GM18498 (cell line): ENCODE measurements around the gene CRABP2.

Experiments used
- ATAC-seq: cut with Tn5 transposase; IDR thresholded peaks from one replicate; pipeline ENCODE4 v1.9.1; 2021; ENCODE audit warnings: mild to moderate bottlenecking, moderate library complexity; ENCODE audit not compliant: unreplicated experiment

The CRABP2 gene

DNA sequence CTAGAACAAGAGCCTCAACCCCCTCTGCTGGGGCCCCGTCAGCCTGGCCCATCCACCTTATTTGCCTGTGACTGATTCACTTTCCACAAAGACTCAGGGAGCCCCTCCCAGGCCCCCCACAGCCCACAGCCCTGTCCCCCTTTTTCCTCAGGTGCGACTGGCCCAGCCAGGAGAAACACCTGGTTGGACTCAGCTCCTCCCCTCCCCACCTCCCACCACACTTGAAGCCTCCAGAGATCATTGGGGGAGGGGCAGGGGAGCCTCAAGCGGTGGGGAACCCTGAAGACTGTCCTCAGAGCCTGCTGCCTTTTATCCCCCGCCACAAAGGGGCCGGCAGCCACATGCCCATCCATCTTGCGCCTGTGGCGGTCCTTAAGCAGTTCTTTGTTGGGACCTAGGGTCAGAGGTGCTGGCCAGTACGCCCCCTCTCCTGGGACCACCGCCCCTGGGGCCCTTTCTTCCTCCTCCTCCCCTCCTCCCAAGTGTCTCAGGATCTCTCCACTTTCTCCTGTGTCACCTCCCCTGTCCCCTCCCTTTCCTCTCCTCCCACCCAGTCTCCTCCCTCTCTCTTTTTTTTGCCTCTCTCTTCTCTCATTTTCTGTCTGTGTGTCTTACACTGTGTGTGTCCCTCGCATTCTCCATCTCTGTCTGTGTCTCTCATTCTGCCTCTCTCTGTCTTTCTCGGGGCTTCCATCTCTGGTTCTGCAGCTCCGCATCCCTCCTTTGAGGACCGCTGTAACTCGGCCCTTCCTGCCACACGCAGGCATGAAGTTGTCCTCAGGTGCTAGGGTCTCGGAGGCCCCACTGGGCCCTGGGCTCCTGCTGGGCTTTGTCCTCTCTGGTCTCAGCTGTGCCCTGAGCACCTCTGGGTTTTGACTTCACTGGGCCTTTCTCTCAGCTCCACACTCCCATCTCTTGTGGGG, 12.2 kb downstream of the CRABP2 start:
- no peak for ATAC-seq

DNA sequence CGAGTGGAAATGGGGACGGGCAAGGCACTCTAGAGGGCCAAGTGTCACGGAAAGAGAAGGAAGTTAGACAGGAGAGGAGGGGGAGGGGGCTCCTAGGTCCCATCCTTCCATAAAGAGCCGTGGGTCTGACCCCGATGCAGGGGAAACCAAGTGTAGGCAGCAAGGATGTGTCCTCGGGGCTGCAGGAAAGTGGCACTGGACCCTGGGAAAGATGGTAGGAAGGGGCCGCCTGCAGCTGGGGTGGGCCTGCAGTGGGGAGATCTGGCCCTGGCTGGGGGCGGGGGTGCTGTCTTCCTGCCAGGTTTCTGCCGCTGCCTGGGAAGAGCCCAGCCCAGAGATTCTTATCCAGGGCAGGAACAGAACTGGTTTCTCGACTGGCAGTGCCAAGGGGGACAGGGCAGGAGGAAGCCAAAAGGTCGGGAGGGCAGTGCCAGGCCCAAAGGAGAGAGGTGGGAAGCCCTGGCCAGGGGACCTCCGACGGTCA, 12.9 kb downstream of the CRABP2 start:
- no peak for ATAC-seq

DNA sequence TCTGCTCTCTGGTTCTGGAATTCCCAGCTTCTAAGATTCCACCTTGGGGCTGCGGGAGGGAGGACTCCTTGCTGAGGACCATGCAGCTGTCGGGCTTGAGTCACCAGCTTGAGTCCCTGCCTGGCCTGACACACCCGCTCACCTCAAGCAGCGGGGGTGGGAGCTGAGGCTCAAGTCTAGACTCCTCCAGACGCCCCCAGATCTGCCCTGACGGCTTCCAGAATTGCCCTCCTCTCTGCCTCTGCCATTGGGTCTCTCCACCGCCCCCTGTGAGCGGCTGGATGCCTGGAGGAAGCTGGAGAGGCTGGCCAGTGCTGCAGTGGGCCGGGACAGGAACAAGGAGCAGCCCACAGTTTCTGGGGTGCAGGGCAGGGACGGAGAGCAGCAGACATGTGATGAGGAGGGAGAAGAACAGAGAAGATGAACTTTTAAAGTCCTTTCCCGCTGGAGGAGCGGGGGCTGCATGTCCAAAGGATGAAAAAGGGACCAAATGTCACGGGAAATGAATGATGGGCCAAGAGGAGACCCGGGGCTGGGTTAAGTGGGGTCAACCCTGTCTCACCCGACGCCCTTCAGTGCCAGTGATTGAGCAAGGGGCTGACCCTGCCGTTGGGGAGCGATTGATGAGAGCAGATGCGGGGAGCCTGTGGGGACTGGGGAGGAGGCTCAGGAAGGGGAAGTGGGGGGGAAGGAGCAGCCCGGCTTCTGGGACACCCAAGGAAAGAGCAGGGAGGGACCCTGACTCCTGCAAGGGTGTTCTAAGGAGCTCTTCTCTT, 13.5 kb downstream of the CRABP2 start:
- no peak for ATAC-seq

DNA sequence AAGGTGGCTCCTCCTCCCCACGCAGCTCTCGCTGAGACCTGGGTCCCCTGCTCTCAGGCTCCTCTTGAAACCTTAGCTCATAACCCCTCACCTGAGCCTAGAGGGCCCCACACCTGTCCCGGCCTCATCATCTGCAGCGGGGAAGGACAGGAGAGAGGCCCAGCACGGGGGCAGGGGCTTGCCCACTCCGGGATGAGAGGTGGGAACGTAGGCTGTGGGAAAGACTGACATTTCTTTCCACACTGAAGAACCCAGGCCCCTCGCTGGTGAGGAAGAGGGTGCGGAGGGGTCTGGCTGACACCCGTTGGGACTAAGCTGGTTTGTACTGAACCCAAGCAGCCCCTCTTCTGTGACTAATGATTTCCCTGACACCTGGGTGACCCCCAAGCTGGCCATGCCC, 14.2 kb downstream of the CRABP2 start:
- no peak for ATAC-seq

DNA sequence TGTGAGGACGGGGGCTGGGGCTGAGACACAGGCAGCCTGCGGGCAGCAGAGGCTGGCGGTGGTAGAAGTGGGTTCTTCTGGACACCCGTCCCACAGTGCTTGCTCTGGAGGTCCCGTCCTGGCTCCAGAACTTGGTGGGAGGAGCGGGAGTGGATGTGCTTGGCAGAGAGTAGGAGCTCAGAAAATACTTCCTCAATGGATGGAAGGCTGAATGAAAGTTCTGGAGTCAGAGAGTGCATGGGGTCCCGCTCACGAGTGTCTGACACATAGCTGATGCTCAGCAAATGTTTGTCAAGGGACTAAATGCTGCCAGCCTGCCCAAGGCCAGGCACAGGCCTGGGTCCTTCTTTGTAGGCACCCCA, 14.7 kb downstream of the CRABP2 start:
- no peak for ATAC-seq

DNA sequence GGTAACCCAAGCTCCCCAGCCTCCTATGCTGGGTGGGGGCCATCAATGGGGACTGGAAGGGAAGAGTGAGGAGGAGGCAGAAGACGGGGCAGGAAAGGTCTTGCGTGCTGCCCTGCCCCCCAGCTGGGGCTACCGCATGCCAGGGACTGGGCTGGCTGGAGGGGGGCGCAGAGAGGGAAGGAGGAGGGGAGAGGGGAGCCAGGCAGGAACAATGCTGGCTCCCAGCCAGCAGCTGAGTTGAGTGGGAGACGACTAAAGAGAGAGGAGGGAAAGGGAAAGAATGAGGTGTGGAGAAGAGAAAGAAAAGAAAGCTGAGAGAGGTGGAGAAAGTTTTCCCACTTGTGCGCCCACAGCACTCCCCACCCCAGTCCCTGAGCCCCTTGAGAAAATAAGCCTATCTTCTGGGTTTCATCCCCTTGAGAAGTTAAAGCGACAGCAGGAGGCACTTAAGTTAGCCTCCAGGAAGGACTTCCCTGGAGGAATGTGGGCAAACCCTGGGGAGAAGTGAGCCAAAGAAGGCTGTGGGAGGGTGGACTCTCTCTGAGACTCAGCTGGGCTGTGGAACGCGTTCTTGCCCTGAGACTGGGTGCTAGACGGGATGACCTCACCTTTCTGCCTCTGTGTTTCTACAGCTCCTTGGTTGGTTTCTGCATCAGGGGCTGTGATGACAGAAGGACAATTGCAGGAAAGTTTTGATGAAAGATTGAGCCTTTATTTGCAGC, 15.3 kb downstream of the CRABP2 start:
- no peak for ATAC-seq

DNA sequence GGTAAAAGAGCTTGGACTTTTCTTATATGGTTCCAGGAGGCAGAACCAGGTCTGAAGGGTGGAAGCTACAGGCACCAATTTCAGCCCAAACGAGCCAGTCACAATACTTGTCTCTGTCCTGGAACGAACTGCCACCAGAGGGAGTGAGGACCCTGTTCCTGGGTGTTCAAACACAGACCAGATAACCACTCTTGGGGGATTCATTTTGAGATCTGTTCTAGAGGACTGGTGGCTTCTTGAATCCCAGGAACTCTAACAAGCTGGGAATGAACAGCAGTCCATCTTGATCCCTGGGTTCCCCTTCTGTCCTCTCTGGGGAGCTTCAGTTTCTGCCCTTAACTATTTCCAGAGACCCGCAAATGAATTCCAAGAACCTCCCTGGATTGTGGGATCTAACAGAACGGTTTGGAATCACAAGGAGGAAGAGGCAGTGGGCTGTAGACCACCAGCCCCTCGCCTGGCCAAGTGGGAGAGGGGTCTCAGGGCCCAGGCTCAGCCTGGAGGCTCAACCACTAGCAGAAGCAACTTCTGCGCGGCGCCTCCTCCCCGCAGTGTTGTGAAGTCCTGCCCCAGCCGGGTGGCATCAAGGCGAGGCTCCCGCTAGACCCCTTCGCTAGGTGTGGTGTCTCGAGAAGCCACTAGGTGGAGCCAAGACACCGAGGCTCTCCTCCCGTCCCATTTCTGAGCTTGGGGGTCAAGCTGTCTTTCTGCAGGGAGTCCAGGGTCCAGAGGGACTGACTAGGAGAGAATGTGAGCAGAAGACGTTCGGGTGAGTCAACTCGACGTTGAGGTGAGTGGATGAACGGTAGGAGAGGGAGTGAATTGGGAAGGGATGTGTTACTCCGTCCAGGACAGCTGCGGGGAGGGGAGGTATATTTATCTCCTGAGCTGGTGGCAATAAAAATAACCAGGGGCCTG, 16.1 kb downstream of the CRABP2 start:
- peak; percentile 78 for ATAC-seq

DNA sequence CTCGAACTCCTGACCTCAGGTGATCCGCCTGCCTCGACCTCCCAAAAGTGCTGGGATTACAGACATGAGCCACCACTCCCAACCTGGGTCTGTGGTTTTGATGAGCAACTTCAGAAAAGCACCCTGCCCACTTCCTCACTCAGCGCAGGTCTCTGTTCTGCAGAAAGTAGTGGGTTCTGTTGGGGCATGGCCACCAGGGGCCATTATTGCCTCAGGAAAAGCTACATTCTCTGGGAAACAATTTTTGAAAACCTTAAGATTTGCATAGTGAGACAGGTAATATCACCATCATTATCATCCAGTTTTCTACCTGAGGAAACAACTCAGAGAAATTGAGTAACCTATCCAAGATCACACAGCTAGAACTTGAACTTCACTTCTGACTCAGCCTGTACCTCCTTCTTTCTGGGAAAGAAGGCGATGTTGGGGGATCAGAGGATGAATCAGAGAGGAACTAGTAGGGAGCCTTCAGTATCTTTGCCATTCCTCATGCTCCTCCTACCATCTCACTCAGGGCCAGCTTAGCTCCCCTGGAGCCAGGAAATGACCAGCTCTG, 21.1 kb downstream of the CRABP2 start:
- no peak for ATAC-seq

DNA sequence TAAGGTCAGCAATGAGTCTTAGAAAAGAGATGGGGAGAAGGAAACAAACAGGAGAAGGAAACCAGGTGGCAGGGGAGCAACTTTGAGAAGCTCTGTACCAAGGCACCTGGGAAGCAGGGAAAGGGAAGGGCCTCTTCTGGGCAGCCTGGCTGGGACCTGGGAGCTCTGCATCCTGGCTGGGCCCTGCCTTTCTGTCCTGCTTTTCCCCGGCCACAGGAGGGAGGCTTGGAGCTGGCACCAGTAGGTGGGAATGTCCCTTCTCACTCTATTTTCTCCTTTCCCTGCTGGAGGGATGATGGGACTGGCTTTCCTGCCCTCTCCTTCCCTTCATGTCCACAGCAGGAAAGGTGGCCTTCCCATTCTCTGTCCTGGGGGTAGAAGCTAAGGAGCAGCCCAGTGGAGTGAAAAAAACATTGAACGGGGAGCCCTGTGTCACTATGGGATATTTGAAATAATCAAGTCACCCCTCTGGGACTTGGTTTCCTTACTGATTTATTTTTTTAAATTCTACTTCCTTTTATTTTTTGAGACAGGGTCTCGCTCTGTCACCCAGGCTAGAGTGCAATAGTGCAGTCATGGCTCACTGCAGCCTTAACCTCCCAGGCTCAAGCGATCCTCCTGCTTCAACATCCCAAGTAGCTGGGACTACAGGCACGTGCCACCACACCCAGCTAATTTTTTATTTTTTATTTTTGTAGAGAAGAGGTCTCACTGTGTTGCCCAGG, 23.1 kb downstream of the CRABP2 start:
- no peak for ATAC-seq

DNA sequence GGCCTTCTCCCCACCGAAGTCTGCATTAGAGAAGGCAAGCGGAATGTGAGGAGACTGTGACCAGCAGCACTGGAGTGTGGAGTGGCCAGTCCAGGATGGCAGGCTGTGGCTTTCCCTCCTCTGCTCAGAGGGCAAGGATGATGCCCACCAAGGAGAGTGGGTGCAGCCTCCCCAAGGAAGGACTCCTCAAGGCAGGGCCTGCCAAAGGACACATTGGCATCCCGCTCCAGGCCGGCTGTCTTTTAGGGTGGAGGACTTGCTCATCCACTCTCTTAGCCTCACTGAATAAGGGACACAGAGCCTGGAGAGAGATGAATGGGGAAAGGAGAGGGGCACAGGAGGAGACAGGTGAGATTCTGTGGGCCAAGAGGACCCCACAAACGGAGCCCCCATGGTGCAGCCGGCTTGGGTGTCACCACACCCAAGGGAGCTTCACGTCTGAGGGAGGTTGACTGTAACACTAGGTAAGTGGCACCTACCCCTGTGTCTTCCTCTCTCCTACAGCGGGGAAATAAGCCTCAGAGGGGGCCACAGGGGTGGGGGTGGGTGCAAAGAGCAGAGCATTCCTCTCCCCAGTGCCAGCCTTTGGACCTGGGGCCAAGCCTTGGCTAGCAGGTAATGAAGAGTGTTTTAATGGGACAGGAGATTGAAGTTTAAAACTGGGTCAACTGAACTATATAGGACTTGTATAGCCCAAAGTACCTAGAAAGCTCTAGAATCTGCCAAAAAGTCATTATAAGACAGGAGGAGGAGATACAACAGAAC, 24.0 kb downstream of the CRABP2 start:
- no peak for ATAC-seq

DNA sequence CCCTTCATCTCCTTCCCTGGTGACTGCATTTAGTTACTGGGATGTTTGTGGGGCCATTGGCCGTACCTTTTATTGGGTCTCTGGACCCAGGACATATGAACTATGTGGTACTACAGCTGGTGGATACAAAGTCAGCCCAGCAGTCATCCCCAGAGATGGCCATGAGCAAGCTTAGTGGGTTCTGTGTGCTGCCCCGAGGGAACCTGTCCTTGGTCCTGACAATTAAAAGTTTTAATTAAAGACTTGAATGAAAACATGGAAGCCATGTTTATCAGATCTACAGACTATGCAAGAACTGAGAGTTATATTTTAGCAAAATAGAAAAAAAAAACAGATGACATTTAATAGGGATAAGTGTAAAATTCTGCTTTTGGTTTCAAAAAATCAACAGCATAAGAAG, 25.3 kb downstream of the CRABP2 start:
- ATAC-seq = no peak

DNA sequence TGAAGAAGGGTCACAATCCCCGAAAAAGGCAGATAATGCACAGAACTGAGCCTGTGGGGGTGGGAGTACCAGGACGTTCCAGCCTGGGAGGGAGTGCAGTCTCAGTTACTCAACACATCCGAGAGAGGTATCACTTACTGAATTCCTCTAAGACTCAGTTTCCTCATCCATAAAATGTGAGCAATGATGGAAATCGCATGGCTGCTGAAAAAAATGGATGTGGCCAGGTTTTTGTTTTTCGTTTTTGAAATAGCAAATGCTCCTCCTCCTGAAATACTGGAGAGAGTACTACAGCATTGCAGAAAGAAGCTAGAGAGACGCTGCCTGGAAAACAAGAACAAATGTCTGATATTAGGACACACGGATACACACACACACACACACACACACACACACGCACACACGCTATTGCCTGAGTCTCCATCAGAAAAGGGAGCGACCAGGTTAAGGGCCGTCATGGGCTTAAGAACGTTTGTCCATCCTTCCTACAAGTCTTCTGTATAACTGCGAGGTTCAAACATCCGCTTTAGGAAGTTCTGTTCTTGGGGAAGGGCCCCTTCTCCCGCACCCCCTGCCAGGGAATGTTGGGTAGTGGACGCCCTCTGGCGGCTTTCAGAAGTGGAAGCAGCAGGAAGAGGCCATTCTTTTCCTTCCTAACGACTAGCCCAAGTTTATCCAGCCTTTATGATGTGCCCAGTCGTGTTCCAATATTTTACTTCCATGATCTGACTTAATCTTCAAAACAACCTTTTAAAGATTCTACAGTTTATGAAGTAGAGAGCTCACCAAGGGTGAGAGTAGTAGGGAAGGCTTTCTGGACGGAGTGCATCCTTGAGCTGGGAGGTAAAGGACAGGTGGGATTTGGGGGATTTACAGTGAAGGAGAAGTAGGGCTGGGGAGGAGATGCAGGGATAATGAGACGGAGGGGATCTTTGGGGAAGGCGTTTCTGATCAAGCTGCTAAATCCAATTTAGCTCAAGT, 27.5 kb downstream of the CRABP2 start:
- ATAC-seq = no peak

DNA sequence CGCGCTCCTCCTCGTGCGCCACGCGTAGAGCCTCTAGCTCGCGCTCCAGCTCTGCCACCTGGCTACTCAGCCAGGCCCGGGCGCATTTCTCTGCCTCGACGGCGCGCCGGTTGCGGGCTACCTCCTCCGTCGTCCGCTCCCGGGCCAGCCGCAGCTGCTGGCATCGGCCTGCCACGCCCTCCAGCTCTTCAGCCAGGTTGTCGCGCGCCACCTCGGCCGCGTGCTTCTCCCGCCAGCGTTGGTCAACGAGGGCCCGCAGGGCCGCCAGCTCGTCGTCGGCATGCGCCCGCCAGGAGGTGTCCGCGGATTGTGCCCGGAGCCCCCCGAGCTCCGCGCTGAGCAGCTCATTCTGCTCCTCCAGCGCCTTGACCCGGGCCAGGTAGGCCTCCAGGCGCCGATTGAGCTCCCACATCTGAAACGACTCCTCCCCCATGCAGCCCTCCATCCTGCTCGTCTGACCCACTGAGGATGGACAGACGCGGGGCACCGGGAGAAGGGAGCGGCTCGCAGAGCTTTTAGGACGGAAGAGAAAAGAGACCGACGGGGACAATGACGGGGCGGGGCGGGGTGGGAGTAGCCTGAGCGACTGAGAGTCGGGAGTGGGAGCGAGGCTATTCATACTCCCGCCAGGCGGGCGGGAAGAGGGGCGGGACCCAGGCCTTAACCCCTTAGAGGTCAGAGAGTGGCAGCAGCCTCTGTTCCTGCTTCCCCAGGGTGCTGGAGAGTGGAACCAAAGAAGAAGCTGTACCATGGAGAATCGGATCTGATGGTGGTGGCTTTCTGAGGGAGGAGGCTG, 28.4 kb downstream of the CRABP2 start, which contains the start of gene NES:
Gene NES (minus strand): TSS at position 588 of the 796 bp plus-strand sequence. CDS start 143 bp downstream, at position 445.
- ATAC-seq = no peak

DNA sequence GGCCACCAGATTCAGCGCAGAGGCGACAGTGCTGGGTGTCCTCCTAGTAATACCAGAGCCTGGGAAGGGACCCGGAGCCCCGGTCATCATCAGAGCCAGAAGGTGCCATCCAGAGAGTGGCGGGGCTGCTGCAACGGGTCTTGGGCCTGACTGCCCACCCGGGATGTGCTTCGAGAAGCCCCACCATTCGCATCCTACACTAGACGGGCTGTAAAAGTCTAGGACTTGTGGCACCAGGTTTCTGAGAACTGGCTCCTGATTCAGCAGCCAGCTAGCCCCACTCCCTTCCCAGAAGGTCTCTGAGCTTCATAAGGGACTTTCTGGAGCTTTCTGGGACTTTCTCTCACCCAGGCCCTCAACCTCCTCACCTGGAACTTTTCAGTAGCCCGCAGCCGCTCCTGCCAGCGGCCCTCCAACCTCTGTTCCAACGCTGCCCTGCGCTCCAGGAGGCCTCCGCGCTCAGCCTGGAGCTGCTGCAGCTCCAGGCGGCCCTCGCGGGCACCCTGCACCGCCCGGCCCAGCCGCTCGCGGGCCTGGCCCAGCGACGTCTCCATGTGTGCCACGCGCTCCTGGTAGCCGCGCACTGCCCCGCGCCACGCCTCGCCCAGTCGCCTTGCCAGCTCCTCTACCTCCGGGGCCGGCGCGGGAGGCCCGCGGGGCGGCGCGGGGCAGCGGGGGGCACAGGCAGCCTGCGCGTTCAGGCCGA, 29.1 kb downstream of the CRABP2 start:
- no peak for ATAC-seq

DNA sequence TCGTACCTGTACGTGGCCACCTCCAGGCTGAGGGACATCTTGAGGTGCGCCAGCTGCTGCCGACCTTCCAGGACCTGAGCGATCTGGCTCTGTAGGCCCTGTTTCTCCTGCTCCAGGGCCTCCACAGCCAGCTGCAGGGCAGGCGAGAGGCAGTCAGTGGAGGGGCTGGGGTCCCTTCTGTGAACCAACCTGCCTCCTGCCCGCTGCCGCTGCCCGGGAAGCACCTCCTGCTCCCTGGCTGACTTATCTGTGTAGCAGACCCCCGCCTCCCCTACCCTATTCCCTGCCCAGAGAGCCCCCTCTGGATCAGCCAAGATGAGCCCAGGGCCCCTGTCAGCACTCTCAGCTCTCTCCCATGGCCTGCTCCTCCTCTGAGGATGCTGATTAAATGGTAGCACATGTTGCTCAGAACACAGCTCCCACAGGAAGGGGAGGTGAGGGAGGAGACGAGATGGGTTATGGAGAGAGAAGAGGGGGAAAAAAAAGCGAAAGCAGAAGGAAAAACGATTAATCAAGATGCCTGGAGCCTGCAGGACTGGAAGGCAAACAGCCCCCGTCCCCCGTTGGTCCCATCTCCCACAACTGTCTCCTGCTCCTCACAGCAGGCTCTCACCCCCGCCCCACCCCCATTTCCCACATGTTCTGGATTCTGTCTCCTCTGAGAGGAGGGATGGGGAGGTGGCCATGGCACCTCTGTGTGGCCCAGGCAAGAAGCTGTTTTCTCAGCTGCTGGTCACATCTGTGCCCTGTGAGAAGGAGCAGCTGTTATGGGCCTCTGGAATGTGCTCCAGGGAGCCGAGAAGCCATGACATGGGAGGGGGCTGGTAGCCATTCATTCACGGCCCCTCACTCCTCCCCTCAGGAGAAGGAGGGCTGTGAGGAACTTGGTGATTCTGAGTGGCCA, 29.9 kb downstream of the CRABP2 start:
- ATAC-seq = no peak
